Lower leg skin (tissue), 4 donors: ENCODE results near the gene ASPG. TPM values are rescaled to one million over a fixed set of nuclear protein-coding genes. Genes with fewer than 3 reads are reported as not detected.
A peak's percentile ranks its signal among the peaks of the same experiment; 100 is the strongest.

Experiments
- DNase-seq, 2 donors: peaks; one replicate each; pipeline ENCODE4 v3.0.0-alpha.2; 2019; ENCODE audit warnings: low spot score in 2 of 2
- H3K4me3 ChIP-seq: fragments of 200-600 bp; sonication (generic); 2 replicates; pipeline ENCODE4 v1.5.1; 2017; ENCODE audit warnings: mild to moderate bottlenecking, low read depth; ENCODE audit not compliant: poor library complexity, severe bottlenecking
- POLR2A ChIP-seq, 2 donors: fragments of 450-650 bp; IDR thresholded peaks; one replicate each; pipeline ENCODE4 v1.6.1; 2016 to 2017; ENCODE audit warnings: antibody characterized with exemption in 2 of 2, mild to moderate bottlenecking in 1 of 2, moderate library complexity in 1 of 2
- WGBS, 2 donors: methylation state at CpG; one replicate each; pipeline ENCODE4 v1.1.5; 2018; 5-methylcytosine and 5-hydroxymethylcytosine counted together
- intact Hi-C: fragments of 100-400 bp; cut with DNase I; formaldehyde crosslinking; loops from one replicate; pipeline ENCODE4 v1.15.0; 2023; ENCODE audit warnings: low total_unique reads
- total RNA-seq, 4 donors: library from RNA; depleted of rRNA; stranded (reverse); fragments of >200 nt; gene quantifications; one replicate each; pipeline ENCODE4 v1.1.0, GENCODE V29; 2016
- TF ChIP-seq, protein P1 (sequence below), 3 donors: fragments of 450-650 bp; IDR thresholded peaks; one replicate each; pipeline ENCODE4 v1.5.1; 2016; ENCODE audit warnings: antibody characterized with exemption in 3 of 3, mild to moderate bottlenecking in 3 of 3, moderate library complexity in 2 of 3

ASPG gene
- total RNA-seq, 4 donors from 2014 or later: 12.1 to 56.6 (median 25.4) TPM

DNA sequence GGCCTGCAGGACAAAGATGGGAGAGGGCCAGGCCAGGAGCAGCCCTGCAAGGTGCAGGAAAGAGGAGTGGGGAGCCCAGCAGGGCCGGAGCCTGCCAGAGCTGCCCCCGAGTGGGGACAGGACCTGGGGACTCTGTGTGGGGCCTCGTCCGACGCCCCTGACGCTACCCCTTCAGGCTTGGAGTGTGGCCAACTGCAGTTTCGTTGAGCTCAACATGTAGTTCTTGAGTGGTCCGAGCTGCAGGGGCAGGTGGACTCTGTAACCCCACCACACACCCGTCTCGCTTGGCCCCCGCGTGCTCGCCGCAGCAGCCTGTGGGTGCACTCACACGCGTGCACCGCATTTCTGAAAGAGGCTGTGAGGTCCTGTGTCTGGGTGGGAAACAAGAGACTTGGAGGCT, 2.0 kb downstream of the ASPG start:
- 85 to 86% methylated on average over 15 to 17 of the region's 17 CpGs for WGBS, 2 donors
- H3K4me3 ChIP-seq: no peak overlapping the region
- peak in 1 of 2 donors; percentile 78 for DNase-seq
- intact Hi-C loops: loop anchor here (5.0 to 10.0 kb wide), 2 partner anchors 475 to 557 kb away; no protein-coding TSS in a partner anchor
- TF ChIP-seq, protein P1, sequence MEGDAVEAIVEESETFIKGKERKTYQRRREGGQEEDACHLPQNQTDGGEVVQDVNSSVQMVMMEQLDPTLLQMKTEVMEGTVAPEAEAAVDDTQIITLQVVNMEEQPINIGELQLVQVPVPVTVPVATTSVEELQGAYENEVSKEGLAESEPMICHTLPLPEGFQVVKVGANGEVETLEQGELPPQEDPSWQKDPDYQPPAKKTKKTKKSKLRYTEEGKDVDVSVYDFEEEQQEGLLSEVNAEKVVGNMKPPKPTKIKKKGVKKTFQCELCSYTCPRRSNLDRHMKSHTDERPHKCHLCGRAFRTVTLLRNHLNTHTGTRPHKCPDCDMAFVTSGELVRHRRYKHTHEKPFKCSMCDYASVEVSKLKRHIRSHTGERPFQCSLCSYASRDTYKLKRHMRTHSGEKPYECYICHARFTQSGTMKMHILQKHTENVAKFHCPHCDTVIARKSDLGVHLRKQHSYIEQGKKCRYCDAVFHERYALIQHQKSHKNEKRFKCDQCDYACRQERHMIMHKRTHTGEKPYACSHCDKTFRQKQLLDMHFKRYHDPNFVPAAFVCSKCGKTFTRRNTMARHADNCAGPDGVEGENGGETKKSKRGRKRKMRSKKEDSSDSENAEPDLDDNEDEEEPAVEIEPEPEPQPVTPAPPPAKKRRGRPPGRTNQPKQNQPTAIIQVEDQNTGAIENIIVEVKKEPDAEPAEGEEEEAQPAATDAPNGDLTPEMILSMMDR (IDR thresholded peaks at IDR 0.05): no peak
- no peak for TF ChIP-seq POLR2A (IDR thresholded peaks at IDR 0.05)

DNA sequence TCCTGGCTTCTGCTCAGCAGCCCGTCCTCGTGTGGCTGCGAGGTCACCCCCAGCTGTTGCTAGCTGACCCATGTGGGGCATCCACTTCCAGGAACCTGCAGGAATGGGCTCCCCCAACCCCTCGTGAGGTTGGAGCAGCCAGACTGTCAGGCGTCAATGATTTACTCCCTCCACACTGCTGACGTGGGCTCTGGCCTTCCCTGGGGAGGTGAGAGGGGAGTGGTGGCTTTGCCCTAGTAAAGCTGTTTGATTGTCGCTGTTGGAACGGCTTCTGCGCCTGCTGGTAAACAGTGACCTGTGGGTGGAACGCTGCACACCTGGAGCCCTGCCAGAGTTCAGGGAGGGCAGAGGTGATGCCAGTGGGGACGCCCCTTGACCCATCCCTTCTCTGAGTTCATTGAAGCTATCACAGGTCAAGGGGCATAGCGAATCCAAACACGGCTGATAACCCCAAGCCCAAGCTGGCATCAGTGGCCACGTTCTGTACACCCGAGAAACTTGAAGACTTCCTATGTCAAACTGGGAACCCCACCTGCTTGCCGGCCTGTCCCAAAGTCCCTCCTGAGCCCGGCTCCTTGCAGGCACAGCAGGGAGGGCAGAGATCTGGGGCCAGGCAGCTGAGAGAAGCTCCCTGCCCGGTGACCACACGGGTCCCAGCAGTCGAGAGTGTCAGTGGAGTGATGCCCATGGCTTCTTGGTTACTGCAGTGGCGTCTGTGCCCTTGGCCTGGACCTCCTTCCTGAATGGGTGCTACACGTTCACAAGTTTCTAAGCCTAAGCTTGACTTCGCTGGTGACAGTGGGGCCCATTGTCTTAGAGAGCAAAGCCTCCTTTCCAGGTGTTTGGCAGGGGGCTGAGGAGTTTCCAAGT, 2.7 kb downstream of the ASPG start:
- no peak overlapping the region for H3K4me3 ChIP-seq
- WGBS, 2 donors: 80 to 89% methylated on average over 15 to 23 of the region's 23 CpGs
- peak in 1 of 2 donors; percentile 72 for DNase-seq
- intact Hi-C loops: loop anchor here (5.0 to 10.0 kb wide), 2 partner anchors 474 to 557 kb away; no protein-coding TSS in a partner anchor
- TF ChIP-seq, protein P1 (IDR thresholded peaks at IDR 0.05): no peak
- no peak for TF ChIP-seq POLR2A (IDR thresholded peaks at IDR 0.05)

DNA sequence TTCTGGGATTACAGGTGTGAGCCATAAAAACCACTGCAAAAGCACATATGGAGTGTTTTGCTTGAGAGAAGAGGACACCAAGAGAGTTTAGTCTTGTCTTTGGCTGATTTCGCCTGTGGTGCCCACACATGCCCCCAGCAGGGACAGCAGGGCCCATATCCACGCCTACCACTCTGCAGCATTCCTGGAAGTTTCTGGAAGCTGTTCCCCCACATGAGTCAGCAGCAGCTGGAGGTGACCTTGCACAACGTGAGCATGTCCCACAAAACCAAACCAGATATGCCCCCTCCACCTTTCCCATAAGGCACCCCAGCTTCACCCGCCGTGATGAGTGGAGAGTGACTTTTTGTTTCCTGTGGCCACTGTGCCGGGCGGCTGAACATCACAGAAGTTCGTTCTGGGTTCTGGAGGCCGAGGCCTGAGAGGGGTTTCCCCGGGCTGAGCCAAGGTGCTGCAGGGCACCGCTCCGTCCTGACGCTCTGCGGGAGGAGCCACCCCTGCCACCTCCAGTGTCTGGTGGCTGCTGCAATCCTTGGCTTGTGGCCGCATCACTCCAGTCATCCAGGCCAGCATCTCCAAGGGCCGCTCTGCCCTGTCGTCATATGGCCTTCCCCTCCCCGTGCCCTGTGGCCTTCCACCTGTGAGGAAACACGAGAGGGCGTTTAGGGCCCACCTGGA, 4.7 kb downstream of the ASPG start:
- no peak overlapping the region for H3K4me3 ChIP-seq
- intact Hi-C loops: no loop called here
- DNase-seq: no peak
- 91 to 92% methylated on average over 18 to 20 of the region's 20 CpGs for WGBS, 2 donors
- no peak for TF ChIP-seq POLR2A (IDR thresholded peaks at IDR 0.05)
- TF ChIP-seq, protein P1 (IDR thresholded peaks at IDR 0.05): no peak

DNA sequence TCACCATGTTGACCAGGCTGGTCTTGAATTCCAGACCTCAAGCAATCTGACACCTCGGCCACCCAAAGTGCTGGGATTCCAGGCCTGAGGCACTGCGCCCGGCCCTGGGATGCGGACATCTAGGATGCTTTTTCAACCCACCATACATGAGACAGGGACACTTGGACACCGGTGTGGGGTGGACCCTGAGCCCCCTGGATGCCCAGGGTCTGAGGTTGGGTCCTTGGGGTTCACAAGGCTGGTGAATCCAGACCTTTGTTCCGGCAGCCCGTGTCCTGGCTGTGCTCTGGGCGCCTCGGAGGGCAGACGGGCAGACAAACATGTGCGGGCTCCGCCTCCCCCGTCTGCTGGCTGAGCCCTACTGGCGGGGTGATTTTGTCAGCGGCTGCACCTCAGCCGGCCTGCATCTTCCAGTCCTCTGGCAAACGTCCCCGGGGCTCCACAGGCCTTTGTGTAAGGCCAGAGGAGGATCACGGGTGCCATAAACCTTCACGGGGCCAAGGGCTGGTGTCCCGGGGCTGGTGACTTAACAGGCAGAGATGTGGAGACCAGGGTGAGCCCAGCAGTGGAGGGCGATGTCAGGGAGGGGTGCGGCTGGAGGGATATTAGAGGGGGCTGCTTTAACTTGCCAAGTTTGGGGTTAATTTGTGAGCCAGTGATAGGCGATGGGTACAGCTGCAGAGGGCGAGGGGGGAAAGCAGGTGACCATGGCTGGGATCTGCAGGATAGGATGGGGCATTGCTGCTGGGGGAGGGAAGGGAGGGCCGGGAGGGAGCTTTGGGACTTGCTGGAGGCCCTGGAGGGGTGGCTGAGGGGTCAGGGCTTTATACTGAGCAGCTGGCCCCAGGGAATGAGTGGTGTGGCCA, 5.8 kb downstream of the ASPG start:
- no peak for DNase-seq
- TF ChIP-seq, protein P1 (IDR thresholded peaks at IDR 0.05): no peak
- no peak for TF ChIP-seq POLR2A (IDR thresholded peaks at IDR 0.05)
- WGBS, 2 donors: 55 to 62% methylated on average over 20 to 22 of the region's 26 CpGs
- H3K4me3 ChIP-seq: no peak overlapping the region
- intact Hi-C loops: no loop called here

DNA sequence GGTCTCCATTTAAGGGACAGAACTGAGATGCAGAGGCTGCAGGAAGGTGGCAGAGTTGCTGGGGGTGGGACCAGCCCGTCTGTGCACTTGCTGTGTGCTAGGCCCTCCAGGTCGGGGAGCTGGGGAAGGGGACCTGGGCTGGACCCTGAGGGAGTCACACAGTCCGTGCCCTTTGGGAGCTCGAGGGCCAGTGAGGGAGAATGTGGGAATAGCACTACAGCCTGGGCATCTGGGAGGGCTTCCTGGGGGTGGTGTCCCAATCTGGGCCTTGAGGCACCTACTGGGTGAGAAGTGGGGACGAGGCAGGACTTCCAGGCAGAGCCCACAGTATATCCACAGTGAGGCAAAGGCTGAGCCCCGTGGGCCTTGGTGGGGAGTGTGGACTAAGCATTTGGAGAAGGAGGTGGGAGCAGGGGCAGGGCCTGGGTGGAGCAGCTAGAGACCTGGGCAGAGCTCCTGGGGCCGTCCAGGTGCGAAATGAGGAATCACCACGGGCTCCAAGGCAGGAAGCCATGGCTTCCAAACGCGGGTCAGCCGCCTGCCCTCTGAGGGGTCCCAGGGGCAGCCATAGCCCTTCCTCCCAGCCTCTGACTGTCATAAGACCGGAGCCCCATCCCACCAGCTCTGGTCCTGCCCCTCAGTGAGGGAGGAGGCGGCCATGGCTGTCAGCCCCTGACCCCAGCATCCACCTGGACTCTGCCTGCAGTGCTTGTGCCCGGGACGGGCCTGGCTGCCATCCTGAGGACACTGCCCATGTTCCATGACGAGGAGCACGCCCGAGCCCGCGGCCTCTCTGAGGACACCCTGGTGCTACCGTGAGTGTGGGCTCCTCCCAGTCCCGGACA, 6.6 kb downstream of the ASPG start:
- TF ChIP-seq, protein P1 (IDR thresholded peaks at IDR 0.05): no peak
- no peak for TF ChIP-seq POLR2A (IDR thresholded peaks at IDR 0.05)
- intact Hi-C loops: no loop called here
- no peak for DNase-seq
- no peak overlapping the region for H3K4me3 ChIP-seq
- 71 to 75% methylated on average over 15 to 18 of the region's 23 CpGs for WGBS, 2 donors
